Stimulated activated CD8-positive, alpha-beta memory T cell treated with anti-CD3 and anti-CD28 coated beads, Interleukin-2, amount 100 ng/mL, for 48 hours (primary cell): Measurements from ENCODE around the gene HIC1.

Source experiments
- DNase-seq, 2 donors: peaks; one replicate each; pipeline ENCODE4 v3.0.0-alpha.2; 2020; ENCODE audit warnings: low read depth in 2 of 2

HIC1 gene

GRCh38 chr17:2043785-2044184 lies 11.1 kb upstream of the HIC1 start:
- no peak for DNase-seq

- DNase-seq: no peak
Observed at GRCh38 chr17:2044263-2044894, 10.5 kb upstream of the HIC1 start.

- DNase-seq: no peak
Observed at GRCh38 chr17:2047590-2047989, 7.3 kb upstream of the HIC1 start.

- no peak for DNase-seq
Observed at GRCh38 chr17:2048805-2049204, 6.1 kb upstream of the HIC1 start.

GRCh38 chr17:2049333-2050299 lies 5.3 kb upstream of the HIC1 start:
- DNase-seq: peak; percentile 84 to 85

- DNase-seq: peak in 1 of 2 donors; percentile 60
Observed at GRCh38 chr17:2050300-2051060, 4.4 kb upstream of the HIC1 start.

- DNase-seq: no peak
Observed at GRCh38 chr17:2051061-2051932, 3.6 kb upstream of the HIC1 start.

GRCh38 chr17:2051933-2052559 lies 2.9 kb upstream of the HIC1 start:
- DNase-seq: no peak

- DNase-seq: peak; percentile 78 to 80
Observed at GRCh38 chr17:2053380-2054261, 1.3 kb upstream of the HIC1 start.

- DNase-seq: no peak
Observed at GRCh38 chr17:2054262-2054511, 716 bp upstream of the HIC1 start.

GRCh38 chr17:2055292-2056205 lies 646 bp downstream of the HIC1 start:
- DNase-seq: no peak

GRCh38 chr17:2056206-2057174 lies 1.6 kb downstream of the HIC1 start:
- no peak for DNase-seq

- no peak for DNase-seq
Observed at GRCh38 chr17:2057175-2057759, 2.4 kb downstream of the HIC1 start.

GRCh38 chr17:2057760-2058585 lies 3.1 kb downstream of the HIC1 start:
- no peak for DNase-seq

GRCh38 chr17:2058586-2059546 lies 4.0 kb downstream of the HIC1 start:
- DNase-seq: peak in 1 of 2 donors; percentile 69
